Activated T-cell treated with anti-CD3 and anti-CD28 coated beads, Interleukin-2, amount 50 U/mL, for 72 hours (primary cell): ENCODE results near the gene MLEC. TPM values are rescaled to one million over a fixed set of nuclear protein-coding genes. Genes with fewer than 3 reads are reported as not detected.
"Not testable (repeated sequence)": the region's sequence is repeated elsewhere in the genome, so short reads cannot be mapped to it uniquely, and the experiment has no call there.

ENCODE experiments used
- ATAC-seq, 2 donors: fragments of 150-1000 bp; cut with Tn5 transposase; replicated peaks in 1 of 2; 2 replicates each; pipeline ENCODE4 v1.10.0; 2021; ENCODE audit warnings: moderate library complexity in 2 of 2, mild to moderate bottlenecking in 1 of 2
- DNase-seq, 2 donors: peaks; one replicate each; pipeline ENCODE4 v3.0.0; 2021 to 2022; ENCODE audit warnings: mixed read lengths in 1 of 2
- H3K27ac Mint-ChIP-seq: one replicate; pipeline ENCODE4 v1.8.0; 2022; ENCODE audit warnings: mild to moderate bottlenecking, moderate library complexity, mixed read lengths
- H3K27me3 Mint-ChIP-seq: one replicate; pipeline ENCODE4 v1.8.0; 2022; ENCODE audit warnings: low read depth, mixed read lengths
- H3K36me3 Mint-ChIP-seq, 2 donors: one replicate each; pipeline ENCODE4 v1.8.0; 2022; ENCODE audit warnings: mixed read lengths in 2 of 2, mild to moderate bottlenecking in 1 of 2; ENCODE audit not compliant: insufficient read depth in 2 of 2
- H3K4me1 Mint-ChIP-seq: one replicate; pipeline ENCODE4 v1.8.0; 2022; ENCODE audit warnings: low read depth, mixed read lengths
- H3K4me3 Mint-ChIP-seq, 2 donors: one replicate each; pipeline ENCODE4 v1.8.0; 2022; ENCODE audit warnings: mild to moderate bottlenecking in 2 of 2, mixed read lengths in 2 of 2, moderate library complexity in 2 of 2
- H3K9me3 Mint-ChIP-seq, 2 donors: one replicate each; pipeline ENCODE4 v1.8.0; 2022; ENCODE audit warnings: mixed read lengths in 2 of 2
- total RNA-seq, 2 donors: library from RNA; stranded (reverse); gene quantifications; one replicate each; pipeline ENCODE4 v1.2.3, GENCODE V29; 2022

MLEC gene
- total RNA-seq, 2 donors from 2014 or later = 75.7 to 88.9 TPM

DNA sequence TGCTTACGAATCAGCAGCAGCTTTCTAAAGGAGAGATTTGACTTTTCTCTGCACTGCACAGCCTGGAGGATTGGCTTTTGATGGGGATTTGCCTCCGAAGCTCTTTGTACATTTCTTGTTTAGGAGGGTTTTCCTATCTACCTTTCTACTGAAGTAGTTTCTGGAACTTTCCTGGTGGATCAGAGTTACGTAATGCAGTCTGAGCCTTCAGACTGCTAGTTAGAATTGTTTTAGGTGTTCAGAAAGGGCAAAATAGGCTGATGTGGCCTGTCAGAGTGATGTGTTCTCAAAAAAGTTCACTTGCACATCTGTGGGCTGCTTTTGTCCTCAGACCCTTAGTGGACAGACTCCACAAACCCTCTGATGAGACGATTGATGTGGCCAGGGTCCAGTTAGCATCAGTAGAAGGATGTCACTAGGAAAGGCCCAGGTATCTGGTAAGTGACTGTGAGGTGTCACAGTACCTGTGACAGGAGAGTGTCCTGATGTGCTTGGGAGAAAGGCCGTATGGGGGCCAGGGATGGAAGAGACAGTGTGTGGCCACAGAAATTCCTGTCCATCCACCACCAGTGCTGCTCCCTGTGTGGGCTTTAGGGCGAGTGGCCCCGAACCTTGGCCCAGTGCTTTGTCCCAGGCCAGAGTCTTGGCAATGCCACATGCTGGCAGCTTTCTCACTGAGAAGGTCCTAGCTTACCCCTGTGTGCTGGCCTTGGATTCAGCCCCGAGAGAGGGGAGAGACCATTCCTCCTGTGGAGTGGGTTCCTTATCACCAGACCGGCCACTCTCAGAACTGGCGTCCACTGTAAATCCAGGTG, 34.2 kb downstream of the MLEC start:
- Mint-ChIP-seq H3K36me3 (peaks cover 4 to 30% of the 10 kb centered on the region in 2 donors), H3K27ac (no peak overlapping the region), H3K4me1 (peaks cover 37% of the 10 kb centered on the region), H3K27me3 (no peaks in the 10 kb centered on the region), H3K4me3 (no peak overlapping the region), H3K9me3 (no peaks in the 10 kb centered on the region)
- no peak for ATAC-seq
- DNase-seq = no peak

DNA sequence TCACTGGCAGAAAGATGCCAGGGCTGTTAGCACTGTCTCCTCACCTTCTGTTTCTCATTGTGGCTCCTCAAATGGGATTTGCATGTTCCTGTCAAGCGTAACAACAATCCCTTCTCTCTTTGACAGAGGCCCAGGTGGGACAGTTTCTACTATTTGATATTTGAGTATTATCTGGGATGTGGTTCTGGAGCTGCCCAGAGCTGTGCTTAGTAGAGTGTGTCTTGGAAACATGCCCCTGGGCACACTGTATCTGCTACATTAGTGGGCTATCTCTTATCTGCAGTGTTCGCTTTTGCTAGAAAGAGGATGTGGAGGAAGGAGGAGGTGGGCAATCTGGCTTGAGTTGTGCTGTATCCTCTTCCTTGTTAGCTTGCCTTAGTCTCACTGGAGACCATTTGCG, 34.9 kb downstream of the MLEC start:
- peaks cover 0 to 25% of the 10 kb centered on the region in 2 donors for H3K36me3 Mint-ChIP-seq
- ATAC-seq (no peak), DNase-seq (no peak)
- peaks cover 43% of the 10 kb centered on the region for H3K4me1 Mint-ChIP-seq
- no peaks in the 10 kb centered on the region for H3K27me3 Mint-ChIP-seq
- H3K27ac Mint-ChIP-seq = no peak overlapping the region
- no peaks in the 10 kb centered on the region for H3K9me3 Mint-ChIP-seq
- no peak overlapping the region for H3K4me3 Mint-ChIP-seq

DNA sequence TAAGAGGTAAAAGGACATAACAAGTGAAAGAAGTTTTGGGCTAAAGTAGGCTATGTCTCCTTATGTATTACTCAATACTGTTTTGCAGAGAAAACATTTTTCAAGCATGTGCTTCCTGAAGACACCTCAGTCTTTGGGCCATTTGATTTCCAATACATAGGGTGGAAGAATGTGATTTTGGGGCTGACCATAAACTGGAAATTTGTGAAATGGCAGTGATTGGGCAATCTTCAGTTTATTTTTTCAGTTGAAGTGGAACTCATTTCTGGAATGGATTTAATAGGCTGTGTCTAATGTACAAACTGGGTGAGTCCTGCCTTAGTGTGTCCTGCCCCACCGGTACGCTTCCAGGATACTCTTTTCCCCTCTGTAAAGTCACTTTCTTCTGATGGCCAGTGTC, 35.8 kb downstream of the MLEC start:
- peaks cover 0 to 25% of the 10 kb centered on the region in 2 donors for H3K36me3 Mint-ChIP-seq
- H3K27me3 Mint-ChIP-seq = no peaks in the 10 kb centered on the region
- DNase-seq = no peak
- no peaks in the 10 kb centered on the region for H3K9me3 Mint-ChIP-seq
- no peak overlapping the region for H3K27ac Mint-ChIP-seq
- H3K4me1 Mint-ChIP-seq = peaks cover 43% of the 10 kb centered on the region
- H3K4me3 Mint-ChIP-seq = no peak overlapping the region
- no peak for ATAC-seq

DNA sequence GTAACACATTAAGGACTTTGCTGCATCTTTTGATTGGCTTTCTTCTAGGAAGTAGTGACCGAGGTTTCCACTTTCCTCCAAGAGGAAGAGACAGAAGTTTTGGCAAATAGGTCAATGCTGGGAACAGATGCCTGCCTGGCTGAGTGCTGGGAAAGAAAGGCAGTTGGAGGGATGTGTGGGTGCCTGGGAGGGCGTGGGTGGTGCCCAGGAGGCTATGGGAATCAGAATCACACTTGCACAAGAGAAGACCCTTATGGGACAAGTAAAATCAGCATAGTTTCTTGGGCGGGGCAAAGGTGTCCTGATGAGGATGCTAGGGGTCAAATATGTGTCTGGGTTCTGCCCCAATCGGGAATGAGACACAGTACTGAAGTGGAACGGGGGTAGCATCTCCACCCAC, 37.8 kb downstream of the MLEC start:
- Mint-ChIP-seq H3K4me1 (peaks cover 28% of the 10 kb centered on the region), H3K27ac (no peak overlapping the region), H3K4me3 (peak overlapping the region; percentile 82 to 92), H3K27me3 (no peaks in the 10 kb centered on the region), H3K36me3 (peaks cover 0 to 11% of the 10 kb centered on the region in 2 donors), H3K9me3 (no peaks in the 10 kb centered on the region)
- no peak for ATAC-seq
- no peak for DNase-seq

DNA sequence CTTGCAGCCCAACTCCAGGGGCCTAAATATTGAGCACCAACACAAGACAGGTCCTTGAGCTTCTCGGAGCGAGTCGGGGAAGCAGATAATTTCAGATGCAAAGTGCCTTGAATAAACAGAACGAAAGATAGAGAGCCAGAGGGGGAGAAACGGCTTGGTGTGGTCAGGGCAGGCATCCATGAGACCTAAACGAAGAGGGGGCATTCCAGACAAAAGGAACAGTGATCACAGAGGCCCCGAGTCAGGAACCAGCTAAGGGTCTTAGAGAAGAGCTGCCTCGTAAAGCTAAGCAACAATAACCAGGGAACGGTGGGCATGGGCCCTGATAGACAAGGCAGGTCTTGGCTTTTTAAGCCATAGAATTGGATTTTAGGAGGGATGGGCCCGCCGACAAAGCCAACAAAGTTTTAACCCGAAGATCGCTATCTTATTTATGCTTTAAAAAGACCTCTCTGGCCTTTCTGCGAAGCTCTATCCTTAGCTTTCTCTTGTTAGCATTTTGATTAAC, 38.3 kb downstream of the MLEC start:
- ATAC-seq = no peak
- no peaks in the 10 kb centered on the region for H3K27me3 Mint-ChIP-seq

DNA sequence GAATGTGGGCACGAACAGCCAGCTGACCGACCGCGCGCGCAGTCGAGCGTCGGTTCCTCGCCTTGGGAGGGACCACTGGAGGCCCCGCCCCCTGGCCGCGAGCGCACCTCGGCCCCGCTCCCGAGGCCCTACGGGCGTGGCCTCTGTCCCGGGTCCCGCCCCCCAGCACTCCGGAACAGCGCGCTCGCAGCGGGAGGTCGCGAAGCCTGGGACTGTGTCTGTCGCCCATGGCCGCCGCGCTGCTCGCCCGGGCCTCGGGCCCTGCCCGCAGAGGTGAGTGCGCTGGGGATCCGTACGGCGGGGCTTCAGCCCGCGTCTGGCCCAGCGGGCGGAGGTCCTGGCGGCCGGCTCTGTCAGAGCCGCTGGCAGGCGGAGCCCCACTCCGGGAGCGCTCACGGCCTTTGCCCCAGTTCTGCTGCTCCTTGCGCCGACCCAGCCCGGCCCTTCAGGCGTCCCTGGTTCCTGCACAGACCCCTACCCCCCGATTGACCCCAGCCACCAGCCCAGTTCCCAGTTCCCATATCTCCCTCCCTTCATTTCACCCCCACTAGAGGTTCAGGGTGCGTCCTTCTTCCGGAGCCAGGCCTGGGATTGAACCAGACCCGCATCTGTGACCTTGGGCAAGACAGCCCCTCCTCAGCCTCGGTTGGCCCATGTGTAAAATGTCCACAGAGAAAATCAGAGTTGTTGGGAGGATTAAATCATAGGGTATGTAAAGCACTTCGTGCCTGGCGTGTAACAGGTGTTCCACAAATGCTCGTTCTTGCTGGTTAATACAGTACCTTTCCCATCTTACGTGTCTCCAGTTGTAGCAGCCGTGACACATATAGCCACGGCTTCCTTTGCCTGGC, 38.9 kb downstream of the MLEC start, which contains the start of gene ACADS:
TSS of gene ACADS (plus strand) at position 168 of the 851 bp plus-strand sequence. CDS start at position 228, 60 bp downstream.
- Mint-ChIP-seq H3K27me3 (no peaks in the 10 kb centered on the region), H3K9me3 (no peaks in the 10 kb centered on the region), H3K4me3 (peak within 1 kb of the TSS; percentile 82 to 92), H3K27ac (no peak within 1 kb of the TSS), H3K4me1 (peaks cover 21% of the 10 kb centered on the region), H3K36me3 (peaks cover 0 to 18% of the 10 kb centered on the region in 2 donors)
- DNase-seq (peak; percentile 94 to 95), ATAC-seq (peak; percentile 100)

More for the DNA sequence above, 38.3 kb downstream of the MLEC start:
- Mint-ChIP-seq H3K9me3 (no peaks in the 10 kb centered on the region), H3K27ac (no peak overlapping the region), H3K4me1 (peaks cover 26% of the 10 kb centered on the region), H3K36me3 (peaks cover 0 to 13% of the 10 kb centered on the region in 2 donors), H3K4me3 (peak overlapping the region; percentile 82 to 92)
- no peak for DNase-seq

DNA sequence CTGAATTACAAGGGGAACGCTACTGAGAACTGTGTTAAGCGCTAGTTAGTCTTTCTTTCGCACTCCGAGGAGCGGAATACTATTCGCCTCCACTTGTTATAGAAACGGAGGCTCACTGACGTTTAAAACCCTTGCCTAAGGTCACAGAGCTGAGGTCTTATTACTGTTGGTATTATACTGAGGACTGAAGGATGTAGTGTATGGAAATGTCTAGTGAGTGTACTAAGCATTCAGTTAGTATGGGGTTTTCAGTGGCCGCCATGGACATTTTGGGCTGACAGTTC, 39.5 kb downstream of the MLEC start:
- no peaks in the 10 kb centered on the region for H3K27me3 Mint-ChIP-seq
- H3K27ac Mint-ChIP-seq = no peak overlapping the region
- ATAC-seq = no peak

DNA sequence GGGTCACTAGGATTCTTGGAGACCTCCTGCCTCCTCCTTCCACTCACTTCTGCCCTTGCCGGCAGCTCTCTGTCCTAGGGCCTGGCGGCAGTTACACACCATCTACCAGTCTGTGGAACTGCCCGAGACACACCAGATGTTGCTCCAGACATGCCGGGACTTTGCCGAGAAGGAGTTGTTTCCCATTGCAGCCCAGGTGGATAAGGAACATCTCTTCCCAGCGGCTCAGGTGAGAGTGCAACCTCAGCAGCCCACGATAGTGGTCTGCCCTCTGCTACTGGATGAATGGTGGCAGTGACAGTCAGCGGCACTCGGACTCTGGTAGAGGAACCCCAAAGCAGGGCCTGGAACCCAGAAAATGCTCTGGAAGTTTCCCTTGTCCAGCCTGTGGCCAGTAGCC, 40.0 kb downstream of the MLEC start:
- no peak overlapping the region for H3K27ac Mint-ChIP-seq
- DNase-seq (no peak), ATAC-seq (no peak)
- peaks cover 0 to 18% of the 10 kb centered on the region in 2 donors for H3K36me3 Mint-ChIP-seq
- peak overlapping the region; percentile 82 to 92 for H3K4me3 Mint-ChIP-seq
- H3K9me3 Mint-ChIP-seq = no peaks in the 10 kb centered on the region
- peaks cover 20% of the 10 kb centered on the region for H3K4me1 Mint-ChIP-seq
- H3K27me3 Mint-ChIP-seq = no peaks in the 10 kb centered on the region

More for the DNA sequence above, 39.5 kb downstream of the MLEC start:
- Mint-ChIP-seq H3K4me1 (peaks cover 20% of the 10 kb centered on the region), H3K36me3 (peaks cover 0 to 18% of the 10 kb centered on the region in 2 donors), H3K9me3 (no peaks in the 10 kb centered on the region), H3K4me3 (peak overlapping the region; percentile 82 to 92)
- no peak for DNase-seq

DNA sequence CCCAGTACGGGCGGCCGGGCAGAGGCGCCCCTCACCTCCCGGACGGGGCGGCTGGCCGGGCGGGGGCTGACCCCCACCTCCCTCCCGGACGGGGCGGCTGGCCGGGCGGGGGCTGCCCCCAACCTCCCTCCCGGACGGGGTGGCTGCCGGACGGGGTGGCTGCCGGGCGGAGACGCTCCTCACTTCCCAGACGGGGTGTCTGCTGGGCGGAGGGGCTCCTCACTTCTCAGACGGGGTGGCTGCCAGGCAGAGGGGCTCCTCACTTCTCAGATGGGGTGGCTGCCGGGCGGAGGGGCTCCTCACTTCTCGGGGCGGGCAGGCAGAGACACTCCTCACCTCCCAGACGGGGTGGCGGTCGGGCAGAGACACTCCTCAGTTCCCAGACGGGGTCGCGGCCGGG, 45.2 kb downstream of the MLEC start:
- H3K4me3 Mint-ChIP-seq, ATAC-seq, H3K9me3 Mint-ChIP-seq, DNase-seq, H3K4me1 Mint-ChIP-seq, H3K27me3 Mint-ChIP-seq, H3K27ac Mint-ChIP-seq, H3K36me3 Mint-ChIP-seq: not testable (repeated sequence)

DNA sequence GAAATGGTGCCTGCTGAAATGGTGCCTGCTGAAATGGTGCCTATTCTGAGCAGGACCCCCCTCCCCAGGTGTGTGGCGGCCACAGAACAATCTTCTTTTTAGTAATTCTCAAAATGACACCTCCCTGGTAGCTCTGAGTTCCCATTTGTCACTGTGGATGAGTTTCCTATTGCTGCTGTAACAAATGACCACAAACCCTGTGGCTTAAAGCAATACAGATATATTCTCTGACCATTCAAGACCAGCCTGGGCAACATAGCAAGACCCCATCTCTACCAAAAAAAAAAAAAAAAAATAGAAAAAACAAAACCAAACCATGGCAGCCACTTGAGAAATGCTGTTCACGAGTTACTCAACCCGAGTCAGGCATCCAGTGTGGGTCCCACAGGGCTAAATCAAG, 46.6 kb downstream of the MLEC start:
- Mint-ChIP-seq H3K4me1 (no peaks in the 10 kb centered on the region), H3K9me3 (no peaks in the 10 kb centered on the region), H3K36me3 (peaks cover 5 to 6% of the 10 kb centered on the region in 2 donors), H3K27me3 (no peaks in the 10 kb centered on the region), H3K27ac (no peak overlapping the region), H3K4me3 (no peak overlapping the region)
- DNase-seq (no peak), ATAC-seq (no peak)

DNA sequence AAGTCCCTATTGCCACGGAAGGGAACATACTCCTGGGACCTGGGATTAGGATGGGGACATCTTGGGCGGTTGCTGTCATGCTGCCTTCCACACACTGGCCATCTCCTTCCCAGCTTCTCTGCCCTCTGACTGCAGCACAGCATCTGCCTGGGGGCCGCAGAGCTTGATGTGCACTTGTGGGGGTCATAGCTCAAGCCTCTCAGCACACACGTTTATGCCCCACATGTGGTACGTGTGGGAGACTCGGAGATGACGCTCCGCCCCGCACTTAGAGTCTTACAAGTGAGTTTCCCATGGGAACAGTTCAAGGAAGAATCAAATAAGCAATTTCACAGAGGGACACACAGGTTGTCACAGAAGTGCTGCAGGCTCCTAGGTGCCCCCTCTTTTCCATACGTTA, 47.3 kb downstream of the MLEC start:
- H3K4me1 Mint-ChIP-seq = no peaks in the 10 kb centered on the region
- H3K27ac Mint-ChIP-seq = no peak overlapping the region
- no peaks in the 10 kb centered on the region for H3K9me3 Mint-ChIP-seq
- DNase-seq (no peak), ATAC-seq (no peak)
- no peaks in the 10 kb centered on the region for H3K27me3 Mint-ChIP-seq
- H3K4me3 Mint-ChIP-seq = no peak overlapping the region
- H3K36me3 Mint-ChIP-seq = peaks cover 5 to 6% of the 10 kb centered on the region in 2 donors

DNA sequence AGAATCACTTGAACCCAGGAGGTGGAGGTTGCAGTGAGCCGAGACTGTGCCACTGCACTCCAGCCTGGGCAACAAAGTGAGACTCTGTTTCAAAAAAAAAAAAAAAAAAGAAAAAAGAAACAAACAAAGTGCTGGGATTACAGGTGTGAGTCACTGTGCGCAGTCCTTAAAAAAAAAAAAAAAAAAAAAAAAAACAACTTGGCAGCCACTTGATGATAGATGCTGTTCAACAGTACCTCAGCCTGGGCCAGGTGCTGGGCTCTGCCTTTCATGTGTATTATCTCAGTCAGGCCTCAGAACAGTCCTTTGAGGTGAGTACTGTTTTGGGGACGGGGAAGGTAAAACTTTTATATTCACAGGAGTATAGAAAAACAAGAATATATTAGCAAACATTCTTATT, 48.2 kb downstream of the MLEC start:
- H3K4me3 Mint-ChIP-seq = no peak overlapping the region
- peaks cover 4 to 5% of the 10 kb centered on the region in 2 donors for H3K36me3 Mint-ChIP-seq
- no peak overlapping the region for H3K27ac Mint-ChIP-seq
- no peak for ATAC-seq
- H3K27me3 Mint-ChIP-seq = no peaks in the 10 kb centered on the region
- DNase-seq = no peak
- H3K4me1 Mint-ChIP-seq = no peaks in the 10 kb centered on the region
- no peaks in the 10 kb centered on the region for H3K9me3 Mint-ChIP-seq
